Prostate gland (tissue), 2 donors: Measurements from ENCODE around the gene CCDC78. TPM values are rescaled to one million over a fixed set of nuclear protein-coding genes. Genes with fewer than 3 reads are reported as not detected.

Experiments used
- DNase-seq: peaks from one replicate; pipeline ENCODE4 v3.0.0-alpha.2; 2019; ENCODE audit warnings: low spot score
- H3K27ac ChIP-seq, 2 donors: fragments of 200-600 bp; sonication (generic); 2 replicates each; pipeline ENCODE4 v1.5.1; 2017 to 2019
- H3K27me3 ChIP-seq: fragments of 200-600 bp; sonication (generic); replicated peaks from 2 replicates; pipeline ENCODE4 v1.5.1; 2019; ENCODE audit not compliant: insufficient read depth
- H3K36me3 ChIP-seq, 2 donors: fragments of 200-600 bp; sonication (generic); 1 replicate in 1 of 2; 2 replicates in 1 of 2; pipeline versions ENCODE4 v1.5.1 to v1.8.1; 2017 to 2019
- H3K4me1 ChIP-seq: fragments of 200-600 bp; sonication (generic); replicated peaks from 2 replicates; pipeline ENCODE4 v1.5.1; 2019
- H3K4me3 ChIP-seq, 2 donors: fragments of 200-600 bp; sonication (generic); 2 replicates each; pipeline ENCODE4 v1.5.1; 2017 to 2019
- H3K9me3 ChIP-seq: fragments of 200-600 bp; sonication (generic); 2 replicates; pipeline ENCODE4 v1.5.1; 2017
- CTCF ChIP-seq, 4 experiments: fragments of 200-600 bp in 2 of 4; fragments of 450-650 bp in 2 of 4; sonication (generic) in 2 of 4; IDR thresholded peaks; 1 replicate in 3 of 4; 2 replicates in 1 of 4; pipeline ENCODE4 v1.5.1; 2016 to 2019; ENCODE audit warnings: antibody characterized with exemption in 4 of 4, mild to moderate bottlenecking in 2 of 4, moderate library complexity in 2 of 4
- POLR2A ChIP-seq: fragments of 450-650 bp; IDR thresholded peaks from one replicate; pipeline ENCODE4 v1.6.1; 2016; ENCODE audit warnings: antibody characterized with exemption, mild to moderate bottlenecking
- POLR2AphosphoS5 ChIP-seq: sonication (generic); formaldehyde crosslinking; IDR thresholded peaks from one replicate; pipeline ENCODE4 v1.6.1; 2017; ENCODE audit warnings: antibody characterized with exemption
- WGBS: methylation state at CpG from one replicate; pipeline ENCODE4 v1.1.5; 2018; 5-methylcytosine and 5-hydroxymethylcytosine counted together
- intact Hi-C: fragments of 100-400 bp; cut with DNase I; formaldehyde crosslinking; loops from one replicate; pipeline ENCODE4 v1.14.2; 2022
- total RNA-seq, 2 donors: library from RNA; depleted of rRNA; stranded (reverse); fragments of >200 nt; gene quantifications; one replicate each; pipeline ENCODE4 v1.1.0, GENCODE V29; 2016

Gene CCDC78
- total RNA-seq, 2 donors from 2014 or later, result 2.3 to 3.0 TPM

- Histone ChIP-seq H3K4me1 (peaks cover 18% of the 10 kb centered on the region), H3K9me3 (no peaks in the 10 kb centered on the region), H3K27ac (peak within 1 kb of the TSS; percentile 51 to 76), H3K36me3 (no peaks in the 10 kb centered on the region), H3K4me3 (peak within 1 kb of the TSS; percentile 61 to 79), H3K27me3 (no peaks in the 10 kb centered on the region)
- TF ChIP-seq CTCF (IDR thresholded peaks at IDR 0.05) (peak in 2 of 4 experiments; percentile 49 to 56), POLR2A (peak; percentile 39), POLR2AphosphoS5 (no peak)
- intact Hi-C loops, result no loop called here
- DNase-seq, result peak; percentile 65
- 17% methylated on average over 51 of the region's 106 CpGs for WGBS
These were observed 5.1 kb downstream of the CCDC78 start, which contains the start of gene ANTKMT for GRCh38 chr16:720990-721764. Gene ANTKMT, plus strand, starts transcription at chr16:721146. Its CDS starts 129 bp downstream, at chr16:721275.

DNA sequence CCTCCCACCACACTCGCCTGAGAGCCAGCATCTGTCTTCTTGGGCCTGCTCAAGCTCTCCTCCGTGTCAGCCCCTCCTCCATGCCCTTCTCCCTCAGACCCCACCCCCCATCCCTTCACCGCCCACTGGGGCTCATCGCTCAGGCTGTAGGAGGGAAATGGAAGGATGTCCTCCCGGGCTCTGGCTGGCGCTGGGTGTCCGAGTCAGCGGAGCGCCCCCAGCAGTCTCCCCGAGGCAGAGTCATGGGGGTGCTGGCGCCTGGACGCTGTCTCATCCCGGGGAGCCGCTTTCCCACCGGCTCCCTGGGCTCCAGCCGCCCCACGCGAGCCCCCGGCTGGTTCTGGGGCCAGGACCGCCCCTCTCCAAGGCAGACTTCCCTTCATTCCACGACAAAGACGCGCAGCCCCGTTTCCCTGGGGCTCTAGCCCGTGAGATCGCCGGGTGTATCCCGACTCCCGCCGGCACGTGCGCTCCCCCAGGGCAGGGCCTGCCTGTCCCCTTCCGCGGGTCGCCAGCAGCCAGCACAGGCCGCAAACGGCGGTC lies 5.7 kb downstream of the CCDC78 start:
- TF ChIP-seq POLR2AphosphoS5 (no peak), POLR2A (no peak), CTCF (IDR thresholded peaks at IDR 0.05) (no peak)
- Histone ChIP-seq H3K9me3 (no peaks in the 10 kb centered on the region), H3K4me1 (peaks cover 24% of the 10 kb centered on the region), H3K36me3 (no peaks in the 10 kb centered on the region), H3K27ac (peak overlapping the region; percentile 51 to 76), H3K4me3 (peak overlapping the region; percentile 61 to 79), H3K27me3 (no peaks in the 10 kb centered on the region)
- DNase-seq, result no peak
- 1% methylated on average over 13 of the region's 38 CpGs for WGBS
- intact Hi-C loops, result no loop called here

- peak overlapping the region; percentile 61 to 79 for H3K4me3 ChIP-seq
- no peak for DNase-seq
- no peak overlapping the region for H3K27ac ChIP-seq
- H3K27me3 ChIP-seq, result no peaks in the 10 kb centered on the region
- H3K9me3 ChIP-seq, result no peaks in the 10 kb centered on the region
- intact Hi-C loops, result no loop called here
- H3K4me1 ChIP-seq, result peaks cover 25% of the 10 kb centered on the region
- 11% methylated on average over 12 of the region's 16 CpGs for WGBS
- TF ChIP-seq POLR2AphosphoS5 (no peak), CTCF (IDR thresholded peaks at IDR 0.05) (no peak), POLR2A (no peak)
- no peaks in the 10 kb centered on the region for H3K36me3 ChIP-seq
These were observed 6.3 kb downstream of the CCDC78 start for GRCh38 chr16:719815-720446.

DNA sequence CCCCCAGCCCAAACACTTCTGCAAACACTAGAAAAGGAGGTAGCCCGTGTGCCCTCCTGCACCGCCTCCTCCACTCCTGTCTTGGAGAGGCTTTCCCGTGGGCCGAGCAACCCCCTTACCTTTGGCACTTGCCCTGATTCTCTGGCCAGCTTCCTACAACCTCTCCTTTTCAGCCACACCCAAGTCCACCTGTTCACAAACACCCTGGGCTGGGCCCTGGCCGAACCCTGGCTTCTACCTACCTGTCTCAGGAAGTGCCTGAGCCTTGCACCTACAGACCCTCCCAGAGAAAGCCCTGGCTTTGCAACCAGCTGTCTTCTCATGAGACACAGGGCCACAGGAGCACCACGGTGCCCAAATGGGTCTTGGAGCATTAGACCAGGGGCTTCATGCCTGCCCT lies 7.3 kb downstream of the CCDC78 start:
- DNase-seq, result no peak
- intact Hi-C loops, result no loop called here
- H3K4me1 ChIP-seq, result peaks cover 29% of the 10 kb centered on the region
- no peak overlapping the region for H3K27ac ChIP-seq
- no peaks in the 10 kb centered on the region for H3K27me3 ChIP-seq
- H3K9me3 ChIP-seq, result no peaks in the 10 kb centered on the region
- no peaks in the 10 kb centered on the region for H3K36me3 ChIP-seq
- WGBS, result 84% methylated on average over 6 of the region's 6 CpGs
- no peak for TF ChIP-seq CTCF (IDR thresholded peaks at IDR 0.05)
- no peak for TF ChIP-seq POLR2AphosphoS5
- no peak for TF ChIP-seq POLR2A
- no peak overlapping the region for H3K4me3 ChIP-seq
